Measurements from ENCODE around the gene PSMG3.
"Not testable (repeated sequence)": the region's sequence is repeated elsewhere in the genome, so short reads cannot be mapped to it uniquely, and the experiment has no call there.

The PSMG3 gene

GRCh38 chr7:1533547-1534329, 36.1 kb downstream of the PSMG3 start:
- DNase-seq (ENCODE audit: low spot score): no peak

DNA sequence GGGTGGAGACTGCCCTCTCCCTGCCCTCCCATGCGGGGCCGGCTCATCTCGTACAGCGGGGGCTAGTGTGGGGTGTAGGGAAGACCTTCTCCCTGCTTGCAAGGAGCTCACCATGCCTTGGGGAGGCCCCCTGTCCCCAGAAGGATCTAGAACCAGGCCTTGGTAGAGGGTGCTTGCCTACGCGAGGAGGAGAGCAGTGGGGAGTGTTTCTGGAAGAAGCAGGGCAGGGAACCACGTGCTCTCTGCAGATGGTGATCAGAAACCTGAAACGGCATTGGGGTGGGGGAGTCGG, 36.6 kb downstream of the PSMG3 start:
- DNase-seq (ENCODE audit: low spot score): no peak

- no peak for DNase-seq (ENCODE audit: low spot score)
Observed at GRCh38 chr7:1532456-1533254, 37.2 kb downstream of the PSMG3 start.

- no peak for DNase-seq (ENCODE audit: low spot score)
Observed at GRCh38 chr7:1531979-1532455, 37.8 kb downstream of the PSMG3 start.

DNA sequence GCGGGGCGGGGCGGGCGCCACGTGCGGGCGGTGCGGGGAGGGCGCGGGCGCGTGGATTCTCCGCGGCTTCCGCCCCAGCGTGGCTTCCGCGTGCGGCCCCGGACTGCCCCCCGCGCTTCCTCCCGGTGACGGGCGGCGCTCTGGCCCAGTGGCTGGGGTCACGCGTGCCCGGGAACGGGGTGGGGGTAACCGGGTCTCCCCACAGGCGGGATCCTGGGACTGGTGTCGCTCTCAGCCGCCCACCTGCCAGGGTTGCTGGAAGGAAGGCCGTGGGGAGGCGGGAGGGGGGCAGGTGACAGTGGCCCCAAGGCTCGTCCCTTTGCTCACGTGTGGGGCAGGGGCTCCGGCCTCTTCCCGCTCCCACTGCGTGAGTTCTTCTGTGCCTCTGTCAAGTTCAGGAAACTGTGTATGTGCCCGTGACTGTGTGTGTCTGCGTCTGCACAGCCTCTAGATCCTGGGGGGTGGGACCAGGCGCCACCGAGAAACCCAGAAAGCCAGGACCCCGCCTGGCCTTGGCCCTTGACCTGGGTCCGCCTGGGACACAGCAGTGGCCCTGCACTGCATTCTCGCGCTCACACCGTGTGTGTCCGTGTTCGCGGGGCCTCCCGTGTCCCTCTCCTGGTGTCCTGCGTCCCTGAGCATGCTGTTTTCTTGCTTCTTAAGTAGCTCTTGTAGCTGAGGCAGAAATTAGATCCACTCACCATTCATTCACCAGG, 38.4 kb downstream of the PSMG3 start:
- no peak for DNase-seq (ENCODE audit: low spot score)

GRCh38 chr7:1530946-1531262, 38.9 kb downstream of the PSMG3 start:
- no peak for DNase-seq (ENCODE audit: low spot score)

- no peak for DNase-seq (ENCODE audit: low spot score)
Observed at GRCh38 chr7:1529383-1530116, 40.3 kb downstream of the PSMG3 start.

GRCh38 chr7:1526271-1526754, 43.5 kb downstream of the PSMG3 start:
- DNase-seq (ENCODE audit: low spot score): no peak

DNA sequence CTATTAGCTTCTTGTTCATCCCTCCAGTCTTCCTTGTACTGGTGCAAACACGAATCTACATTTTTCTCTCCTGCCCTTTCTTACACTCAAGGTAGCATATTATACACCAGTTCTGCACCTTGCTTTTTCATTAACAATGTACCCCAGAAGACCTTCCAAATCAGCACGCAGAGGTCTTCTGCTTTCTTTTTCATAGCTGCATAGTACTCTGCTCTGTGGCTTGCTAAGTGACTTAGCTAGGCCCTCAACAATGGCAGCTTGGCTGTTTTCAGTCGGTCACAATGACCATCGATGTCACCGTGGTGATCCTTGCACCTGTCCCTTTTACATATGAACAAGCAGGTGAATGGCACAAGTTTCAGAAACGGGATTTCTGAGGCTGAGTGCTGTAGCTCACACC, 44.4 kb downstream of the PSMG3 start:
- DNase-seq (ENCODE audit: low spot score): no peak

- no peak for DNase-seq (ENCODE audit: low spot score)
Observed at GRCh38 chr7:1523844-1524243, 46.0 kb downstream of the PSMG3 start.

GRCh38 chr7:1523208-1523607, 46.6 kb downstream of the PSMG3 start:
- DNase-seq (ENCODE audit: low spot score): no peak

GRCh38 chr7:1521456-1521855, 48.4 kb downstream of the PSMG3 start:
- DNase-seq (ENCODE audit: low spot score): no peak

- DNase-seq (ENCODE audit: low spot score): no peak
Observed at GRCh38 chr7:1520539-1521234, 49.1 kb downstream of the PSMG3 start.

DNA sequence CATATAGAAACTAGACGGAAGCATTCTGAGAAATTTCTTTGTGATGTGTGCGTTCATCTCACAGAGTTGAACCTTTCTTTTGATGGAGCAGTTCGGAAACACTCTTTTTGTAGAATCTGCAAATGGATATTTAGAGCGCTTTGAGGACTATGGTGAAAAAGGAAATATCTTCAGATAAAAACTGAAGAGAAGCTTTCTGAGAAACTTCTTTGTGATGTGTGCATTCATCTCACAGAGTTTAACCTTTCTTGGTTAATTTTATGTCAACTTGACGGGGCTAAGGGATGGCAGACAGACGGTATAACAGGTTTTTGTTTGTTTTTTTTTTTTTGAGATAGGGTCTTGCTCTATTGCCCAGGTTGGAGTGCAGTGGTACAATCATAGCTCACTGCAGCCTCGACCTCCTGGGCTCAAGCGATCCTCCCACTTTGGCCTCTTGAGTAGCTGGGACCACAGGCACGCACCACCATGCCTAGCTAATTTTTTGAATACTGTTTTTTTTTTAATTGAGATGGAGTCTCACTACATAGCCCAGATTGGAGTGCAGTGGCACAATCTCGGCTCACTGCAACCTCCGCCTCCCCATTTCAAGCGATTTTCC, 50.4 kb downstream of the PSMG3 start:
- DNase-seq (ENCODE audit: low spot score): not testable (repeated sequence)

Data from D341Med (cell line).